Smooth muscle cell (in vitro differentiated cells): ENCODE measurements around the gene STOX2. TPM values are rescaled to one million over a fixed set of nuclear protein-coding genes. Genes with fewer than 3 reads are reported as not detected.

Experiments used
- DNase-seq: peaks from one replicate; lab custom pipeline; 2025; ENCODE audit not compliant: unreplicated experiment; lab: John Stamatoyannopoulos, UW
- H2AFZ ChIP-seq: fragments of 200-600 bp; sonication (generic); 2 replicates; pipeline ENCODE4 v1.6.0; 2016; ENCODE audit warnings: antibody characterized with exemption, low read depth, mild to moderate bottlenecking
- H3F3A ChIP-seq: fragments of 200-600 bp; sonication (generic); 2 replicates; pipeline ENCODE4 v1.6.0; 2017; ENCODE audit warnings: antibody characterized with exemption, low read depth
- H3K27ac ChIP-seq: fragments of 200-600 bp; sonication (generic); 2 replicates; pipeline ENCODE4 v1.5.1; 2016; ENCODE audit warnings: low read depth, mild to moderate bottlenecking
- H3K27me3 ChIP-seq: fragments of 200-600 bp; sonication (generic); 2 replicates; pipeline ENCODE4 v1.6.1; 2016; ENCODE audit warnings: low read depth, mild to moderate bottlenecking
- H3K36me3 ChIP-seq: fragments of 200-600 bp; sonication (generic); 2 replicates; pipeline ENCODE4 v1.5.1; 2016; ENCODE audit warnings: low read depth
- H3K4me1 ChIP-seq: fragments of 200-600 bp; sonication (generic); 2 replicates; pipeline ENCODE4 v1.5.1; 2016; ENCODE audit warnings: low read depth
- H3K4me2 ChIP-seq: fragments of 200-600 bp; sonication (generic); 2 replicates; pipeline ENCODE4 v1.6.0; 2016; ENCODE audit warnings: mild to moderate bottlenecking
- H3K4me3 ChIP-seq: fragments of 200-600 bp; sonication (generic); 2 replicates; pipeline ENCODE4 v1.5.1; 2016; ENCODE audit warnings: mild to moderate bottlenecking
- H3K79me2 ChIP-seq: fragments of 200-600 bp; sonication (generic); 2 replicates; pipeline ENCODE4 v1.6.0; 2016; ENCODE audit warnings: low read depth, mild to moderate bottlenecking
- H3K9ac ChIP-seq: fragments of 200-600 bp; sonication (generic); 2 replicates; pipeline ENCODE4 v1.6.0; 2016; ENCODE audit warnings: low read depth
- H3K9me3 ChIP-seq: fragments of 200-600 bp; sonication (generic); replicated peaks from 2 replicates; pipeline ENCODE4 v1.5.1; 2016; ENCODE audit warnings: low read depth
- H4K20me1 ChIP-seq: fragments of 200-600 bp; sonication (generic); 2 replicates; pipeline ENCODE4 v1.6.0; 2016; ENCODE audit warnings: low read depth
- CTCF ChIP-seq: fragments of 200-600 bp; sonication (generic); IDR thresholded peaks from 2 replicates; pipeline ENCODE4 v1.5.1; 2017; ENCODE audit warnings: borderline replicate concordance, mild to moderate bottlenecking, antibody characterized with exemption; ENCODE audit not compliant: insufficient read depth, poor library complexity, severe bottlenecking
- WGBS: methylation state at CpG from one replicate; pipeline ENCODE4 v1.1.7; 2016; ENCODE audit warnings: low lambda C conversion rate; 5-methylcytosine and 5-hydroxymethylcytosine counted together
- polyA plus RNA-seq: library from polyadenylated mRNA; unstranded; fragments of >200 nt; fragmentation: Nextera tagmentation; extraction: Ambion mirVana; gene quantifications from 2 replicates; pipeline ENCODE4 v1.2.1, GENCODE V29; 2016
- total RNA-seq: library from RNA; depleted of rRNA; stranded (reverse); fragments of >200 nt; gene quantifications from 2 replicates; pipeline ENCODE4 v1.2.3, GENCODE V29; 2014

Gene STOX2
- total and polyA plus RNA-seq, 2 experiments from 2014 or later = 1.3 to 4.2 TPM

GRCh38 chr4:184061582-184061981 is 156.5 kb downstream of the STOX2 start:
- Histone ChIP-seq H3K9ac (no peak overlapping the region), H3K27ac (no peak overlapping the region)
- no peak for TF ChIP-seq CTCF

GRCh38 chr4:184062769-184063168 is 157.7 kb downstream of the STOX2 start:
- Histone ChIP-seq H3K4me2 (no peak overlapping the region), H3F3A (no peaks in the 10 kb centered on the region), H3K27ac (no peak overlapping the region), H3K79me2 (no peaks in the 10 kb centered on the region), H3K27me3 (no peaks in the 10 kb centered on the region), H3K9me3 (no peaks in the 10 kb centered on the region), H4K20me1 (no peaks in the 10 kb centered on the region), H3K36me3 (no peaks in the 10 kb centered on the region), H3K4me1 (no peaks in the 10 kb centered on the region), H3K9ac (no peak overlapping the region), H3K4me3 (no peak overlapping the region), H2AFZ (no peak overlapping the region)
- no peak for TF ChIP-seq CTCF
- whole genome bisulfite sequencing = 91% methylated on average over 7 of the region's 7 CpGs
- no peak for DNase-seq

More at GRCh38 chr4:184061582-184061981, 156.5 kb downstream of the STOX2 start:
- Histone ChIP-seq H3K27me3 (no peaks in the 10 kb centered on the region), H3F3A (no peaks in the 10 kb centered on the region), H3K79me2 (no peaks in the 10 kb centered on the region), H3K9me3 (no peaks in the 10 kb centered on the region), H3K4me1 (no peaks in the 10 kb centered on the region), H4K20me1 (no peaks in the 10 kb centered on the region), H3K4me3 (no peak overlapping the region), H2AFZ (no peak overlapping the region), H3K36me3 (no peaks in the 10 kb centered on the region), H3K4me2 (no peak overlapping the region)
- WGBS = 93% methylated on average over 7 of the region's 7 CpGs
- no peak for DNase-seq

- Histone ChIP-seq H3K9me3 (no peaks in the 10 kb centered on the region), H3K4me2 (no peak overlapping the region), H2AFZ (no peak overlapping the region), H3K79me2 (no peaks in the 10 kb centered on the region), H4K20me1 (no peaks in the 10 kb centered on the region), H3K27me3 (no peaks in the 10 kb centered on the region), H3F3A (no peaks in the 10 kb centered on the region), H3K4me1 (no peaks in the 10 kb centered on the region), H3K36me3 (no peaks in the 10 kb centered on the region), H3K27ac (no peak overlapping the region), H3K4me3 (no peak overlapping the region), H3K9ac (no peak overlapping the region)
- WGBS = 87% methylated on average over 5 of the region's 5 CpGs
- TF ChIP-seq CTCF = no peak
- DNase-seq = no peak
Measured at GRCh38 chr4:184064877-184065276, 159.8 kb downstream of the STOX2 start.

- Histone ChIP-seq H3F3A (no peaks in the 10 kb centered on the region), H3K27me3 (no peaks in the 10 kb centered on the region), H3K79me2 (no peaks in the 10 kb centered on the region), H3K4me1 (no peaks in the 10 kb centered on the region), H3K9ac (no peak overlapping the region), H2AFZ (no peak overlapping the region), H3K9me3 (no peaks in the 10 kb centered on the region), H3K4me3 (no peak overlapping the region), H3K36me3 (no peaks in the 10 kb centered on the region), H3K4me2 (no peak overlapping the region), H3K27ac (no peak overlapping the region), H4K20me1 (no peaks in the 10 kb centered on the region)
- WGBS = 45% methylated on average over 9 of the region's 9 CpGs
- no peak for DNase-seq
- TF ChIP-seq CTCF = no peak
Measured at GRCh38 chr4:184066584-184067300, 161.6 kb downstream of the STOX2 start.
